GM21737 (cell line): Measurements from ENCODE around the gene BEX4.
"Not testable (repeated sequence)": the region's sequence is repeated elsewhere in the genome, so short reads cannot be mapped to it uniquely, and the experiment has no call there.

ENCODE experiments used
- ATAC-seq: cut with Tn5 transposase; IDR thresholded peaks from one replicate; pipeline ENCODE4 v1.9.1; 2021; ENCODE audit warnings: mild to moderate bottlenecking, moderate library complexity; ENCODE audit not compliant: unreplicated experiment

Gene BEX4

DNA sequence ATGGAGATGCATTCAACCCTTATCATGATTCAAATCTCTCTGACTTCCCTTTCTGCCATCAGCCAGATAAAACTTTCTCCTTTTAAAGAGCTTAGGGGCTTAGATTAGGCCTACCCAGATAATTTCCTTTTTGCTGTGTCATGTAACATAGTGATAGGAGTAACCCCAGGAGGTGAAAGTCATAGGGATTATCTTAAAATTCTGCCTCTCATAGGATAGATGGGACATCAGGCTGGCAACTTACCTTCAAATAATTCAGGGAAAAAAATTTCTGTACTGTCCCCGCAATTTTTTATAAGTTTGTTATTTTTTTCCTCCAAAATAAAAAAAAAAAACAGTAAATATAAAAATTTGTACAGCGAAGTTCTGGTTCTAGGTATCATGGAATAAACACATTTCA is 20.7 kb downstream of the BEX4 start:
- not testable (repeated sequence) for ATAC-seq

DNA sequence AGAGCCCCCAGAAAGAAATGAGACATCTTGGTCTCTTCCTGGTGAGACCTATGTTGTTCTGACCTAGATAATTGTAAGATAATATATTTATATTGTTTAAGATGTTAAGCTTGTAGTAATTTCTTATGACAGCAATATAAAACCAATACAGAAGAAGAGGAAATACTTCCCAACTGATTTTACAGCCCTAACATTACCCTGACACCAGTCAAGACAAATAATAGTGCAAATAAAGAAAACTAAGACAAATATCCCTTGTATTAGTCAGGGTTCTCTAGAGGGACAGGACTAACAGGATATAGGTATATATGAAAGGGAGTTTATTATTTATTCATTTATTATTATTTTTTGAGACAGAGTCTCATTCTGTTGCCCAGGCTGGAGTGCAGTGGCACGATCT is 21.4 kb downstream of the BEX4 start:
- no peak for ATAC-seq

DNA sequence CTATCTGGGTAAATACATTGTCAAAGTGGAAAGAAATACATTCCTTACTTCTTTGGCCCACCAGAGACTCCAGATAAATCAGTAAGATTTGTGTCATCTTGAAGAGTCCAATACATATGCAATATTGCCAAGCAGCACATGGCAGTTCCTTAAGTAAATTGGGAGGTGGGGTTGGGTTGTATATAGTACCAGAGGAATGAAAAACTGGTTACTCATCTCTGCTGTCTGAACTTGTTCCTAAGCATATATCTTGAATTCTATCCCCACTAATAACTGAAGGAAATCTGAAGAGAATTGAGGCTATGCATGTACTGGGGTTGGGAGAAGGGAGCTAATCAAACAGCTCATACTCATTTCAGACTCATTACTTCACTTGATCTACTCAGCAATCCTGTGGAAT is 25.2 kb downstream of the BEX4 start:
- no peak for ATAC-seq

DNA sequence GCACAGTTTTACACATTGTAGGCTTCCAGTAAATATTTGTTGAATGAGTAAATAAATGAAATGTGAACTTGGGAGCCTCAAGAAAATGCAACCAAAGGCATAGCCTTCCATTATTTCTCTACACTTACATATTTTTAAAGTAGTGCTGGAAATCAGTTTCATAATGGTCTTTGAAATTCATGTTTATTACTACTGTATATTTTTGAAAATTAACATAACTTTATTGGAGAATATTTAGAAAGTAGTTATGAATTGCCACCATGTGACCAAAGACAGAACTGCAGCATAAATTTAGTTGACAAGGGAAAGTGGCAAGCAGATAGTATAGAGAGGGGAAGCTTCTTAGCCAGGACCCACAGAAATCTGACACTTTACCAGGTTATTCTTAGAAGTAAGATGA is 33.6 kb downstream of the BEX4 start:
- ATAC-seq, result no peak

DNA sequence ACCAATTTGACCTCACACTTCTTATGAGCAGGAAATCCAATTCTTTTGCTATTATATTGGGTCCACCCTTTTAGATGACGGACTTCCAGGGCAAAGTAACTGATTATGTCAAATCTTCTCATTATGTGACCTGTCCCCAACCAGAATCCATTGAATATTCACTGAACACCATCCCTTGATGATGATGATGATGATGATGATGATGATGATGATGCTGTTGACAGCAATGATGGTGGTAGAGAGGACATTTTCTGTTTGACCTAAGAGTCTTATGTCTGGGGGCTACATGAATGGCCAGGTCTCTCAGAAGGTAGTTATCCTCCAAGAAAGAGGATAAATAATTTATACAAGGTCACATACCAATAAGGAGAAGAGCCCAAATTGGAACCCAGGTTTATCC is 34.9 kb downstream of the BEX4 start:
- no peak for ATAC-seq

DNA sequence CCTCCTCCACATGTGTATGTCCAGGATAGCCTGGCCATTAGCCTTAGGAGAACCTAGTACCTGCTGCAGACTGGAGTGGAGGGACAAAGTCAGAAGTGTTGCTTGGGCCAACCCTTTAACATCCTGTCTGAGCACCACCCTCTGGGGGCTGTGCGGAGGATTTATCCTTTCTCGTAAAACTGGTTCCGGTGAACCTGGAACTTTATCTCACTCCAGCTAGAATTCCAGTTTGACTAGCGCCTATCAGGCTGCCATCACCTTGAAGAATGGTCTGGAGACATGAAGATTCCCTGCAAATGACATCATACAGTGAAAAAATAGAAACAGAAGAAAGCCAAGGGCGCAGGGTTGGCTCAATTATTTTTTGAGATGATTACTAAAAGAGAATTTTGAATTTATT is 36.1 kb downstream of the BEX4 start:
- ATAC-seq, result no peak

DNA sequence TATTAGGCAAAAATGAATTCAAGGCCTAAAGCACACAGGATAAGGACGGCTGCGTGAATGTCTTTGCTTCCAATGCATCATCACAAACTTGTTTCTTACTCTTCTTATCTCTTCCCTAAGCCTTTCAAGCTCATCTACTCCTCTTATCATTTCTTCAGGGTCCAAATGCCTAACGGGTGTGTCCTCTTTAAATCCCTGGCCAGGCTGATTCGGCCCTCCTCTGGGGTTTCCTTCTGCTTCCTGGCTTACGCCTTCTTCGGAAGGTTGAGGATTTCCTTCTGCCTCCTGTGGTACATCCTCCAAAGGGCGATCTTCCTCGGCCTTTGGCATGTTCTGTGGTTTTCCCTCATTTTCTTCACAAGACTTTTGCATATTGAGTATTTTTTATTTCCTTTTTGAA is 38.7 kb downstream of the BEX4 start:
- ATAC-seq, result no peak

DNA sequence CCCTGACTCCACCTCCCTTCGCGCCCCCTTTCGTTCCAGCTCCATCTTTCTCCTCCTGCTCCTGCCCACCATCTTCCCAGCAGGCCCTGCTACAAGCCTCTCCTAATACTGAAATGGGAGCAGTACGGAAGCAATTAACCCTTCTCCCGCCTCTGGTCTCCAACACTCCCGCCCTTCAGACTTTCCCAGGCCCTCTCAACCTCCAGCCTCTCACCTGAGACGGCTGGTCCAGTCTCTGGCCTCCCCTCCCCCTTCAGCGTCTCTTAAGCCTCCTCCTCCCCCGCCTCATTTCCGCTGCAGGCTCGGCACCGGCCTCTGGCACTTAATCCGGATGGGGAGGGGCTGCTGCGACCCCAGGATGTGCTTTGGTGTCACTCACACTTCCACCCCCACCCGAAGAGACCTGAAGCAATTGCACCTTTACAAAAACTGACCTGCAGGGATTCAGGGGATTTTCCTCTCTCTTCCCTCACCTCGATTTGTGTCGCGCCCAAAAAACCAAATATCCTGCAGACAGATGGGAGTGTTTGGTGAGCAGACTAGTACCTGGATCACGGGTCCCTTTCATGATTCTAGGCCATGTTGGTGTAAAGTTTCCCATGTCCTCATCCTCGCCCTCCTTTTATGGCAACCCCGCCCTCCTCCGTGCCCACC is 39.4 kb downstream of the BEX4 start:
- no peak for ATAC-seq

DNA sequence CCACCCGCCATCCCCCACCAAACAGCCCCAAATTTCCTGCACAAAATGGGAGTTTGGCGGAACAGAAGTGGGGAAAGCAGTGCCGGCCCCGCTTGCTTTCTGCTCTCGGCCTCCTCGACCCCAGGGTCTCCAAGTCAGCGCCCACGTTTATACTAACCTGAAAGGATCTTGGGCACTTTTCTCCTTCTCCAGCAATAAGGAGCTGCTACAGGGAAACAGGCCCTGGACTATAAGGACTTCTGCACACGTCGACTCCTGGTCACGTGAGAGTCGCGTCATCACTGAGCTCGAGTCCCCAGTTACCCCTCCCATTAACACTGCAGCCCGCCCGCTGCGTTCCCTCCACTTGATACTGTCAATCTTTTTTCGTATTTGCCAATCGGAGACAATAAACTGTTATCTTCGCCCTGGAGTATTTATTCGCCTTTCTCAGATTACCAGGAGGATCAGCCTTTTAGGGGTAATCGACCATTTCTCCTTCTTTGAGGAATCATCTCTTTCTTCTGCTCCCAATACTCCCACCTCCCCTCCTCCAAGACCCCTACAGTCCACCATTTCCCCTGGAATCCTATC is 40.1 kb downstream of the BEX4 start, which contains the start of gene TCEAL8:
TCEAL8 (minus strand) TSS at position 235 of the 573 bp plus-strand sequence. CDS start 1,176 bp downstream, outside the sequence.
- peak; percentile 97 for ATAC-seq

DNA sequence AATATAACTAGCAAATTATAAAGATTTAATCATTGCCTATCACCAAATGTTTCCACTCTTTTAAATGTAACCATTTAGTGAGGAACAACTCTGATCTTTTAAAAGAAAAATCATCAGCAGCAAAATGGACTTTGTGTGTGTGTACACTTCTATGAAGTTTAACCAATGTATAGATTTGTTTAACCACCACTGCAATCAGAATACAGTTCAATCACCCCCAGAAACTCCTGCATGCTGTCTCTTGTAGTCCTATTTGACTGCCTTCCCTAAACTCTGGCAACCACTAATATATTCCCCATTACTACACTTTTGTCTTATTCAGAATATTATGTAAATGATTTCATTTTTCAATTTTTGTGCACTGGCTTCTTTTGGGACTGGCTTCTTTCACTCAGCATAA is 41.7 kb downstream of the BEX4 start:
- ATAC-seq, result no peak

DNA sequence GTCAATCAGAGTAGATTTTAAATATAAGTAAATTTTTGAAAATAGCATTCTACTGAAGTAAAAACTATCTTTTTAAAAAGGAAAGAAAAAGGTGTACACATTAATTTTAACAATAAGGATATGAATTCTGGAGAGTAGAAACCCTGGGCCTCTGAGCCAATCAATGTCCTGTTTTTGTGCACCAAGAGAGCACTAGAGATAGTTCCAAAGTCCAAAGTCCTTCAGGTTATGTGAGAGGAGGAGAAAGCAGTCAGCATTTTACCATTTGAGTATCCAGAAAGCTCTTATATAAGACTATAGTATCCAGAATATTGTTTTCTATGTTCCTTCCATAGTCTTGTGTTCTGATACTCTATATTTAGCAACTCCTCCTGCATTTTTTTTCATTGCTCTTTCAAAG is 43.4 kb downstream of the BEX4 start:
- ATAC-seq, result no peak
